C4-2B (cell line): ENCODE measurements around the gene GOLGA8S.
A peak's percentile ranks its signal among the peaks of the same experiment; 100 is the strongest.
"Not testable (repeated sequence)": the region's sequence is repeated elsewhere in the genome, so short reads cannot be mapped to it uniquely, and the experiment has no call there.

Source experiments
- H3K27ac ChIP-seq: fragments of 450-650 bp; 2 replicates; pipeline ENCODE4 v1.5.1; 2017
- CTCF ChIP-seq: fragments of 450-650 bp; conservative IDR thresholded peaks from 2 replicates; pipeline ENCODE4 v1.5.1; 2017; ENCODE audit warnings: mild to moderate bottlenecking
- ZFX ChIP-seq: fragments of 450-650 bp; IDR thresholded peaks from 2 replicates; pipeline ENCODE4 v1.6.1; 2017

Gene GOLGA8S

GRCh38 chr15:23384371-23384770 is 29.8 kb downstream of the GOLGA8S start:
- no peak overlapping the region for H3K27ac ChIP-seq
- TF ChIP-seq CTCF (no peak), ZFX (no peak)

GRCh38 chr15:23385886-23386430 is 31.4 kb downstream of the GOLGA8S start:
- H3K27ac ChIP-seq = no peak overlapping the region
- no peak for TF ChIP-seq ZFX
- no peak for TF ChIP-seq CTCF

DNA sequence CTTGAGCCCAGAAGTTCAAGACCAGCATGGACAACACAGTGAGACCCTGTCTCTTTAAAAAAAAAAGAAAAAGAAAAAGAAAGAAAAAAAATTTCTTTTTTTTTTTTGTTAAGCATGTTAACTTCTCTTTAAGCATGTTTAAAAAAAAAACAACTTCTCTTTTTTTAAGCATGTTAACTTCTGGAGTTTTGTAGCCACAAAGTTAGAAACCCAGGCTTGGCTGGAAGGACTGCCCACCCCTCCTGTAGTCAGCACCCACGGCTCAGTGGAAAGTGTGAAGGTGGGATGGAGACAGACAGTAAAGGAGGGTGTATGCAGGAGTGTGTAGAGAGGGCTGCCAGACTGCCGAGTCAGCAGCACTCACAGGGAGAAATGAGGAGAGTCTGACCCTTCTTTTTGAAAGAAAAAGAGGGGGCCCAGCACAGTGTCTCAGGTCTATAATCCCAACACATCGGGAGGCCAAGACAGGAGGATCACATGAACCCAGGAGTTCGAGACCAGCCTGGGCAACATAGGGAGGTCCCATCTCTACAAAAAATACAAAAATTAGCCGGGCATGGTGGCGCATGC is 33.2 kb downstream of the GOLGA8S start:
- TF ChIP-seq ZFX (no peak), CTCF (no peak)
- H3K27ac ChIP-seq = no peak overlapping the region

- no peak overlapping the region for H3K27ac ChIP-seq
- no peak for TF ChIP-seq ZFX
- TF ChIP-seq CTCF = no peak
Measured at GRCh38 chr15:23395030-23395692, 40.6 kb downstream of the GOLGA8S start.

DNA sequence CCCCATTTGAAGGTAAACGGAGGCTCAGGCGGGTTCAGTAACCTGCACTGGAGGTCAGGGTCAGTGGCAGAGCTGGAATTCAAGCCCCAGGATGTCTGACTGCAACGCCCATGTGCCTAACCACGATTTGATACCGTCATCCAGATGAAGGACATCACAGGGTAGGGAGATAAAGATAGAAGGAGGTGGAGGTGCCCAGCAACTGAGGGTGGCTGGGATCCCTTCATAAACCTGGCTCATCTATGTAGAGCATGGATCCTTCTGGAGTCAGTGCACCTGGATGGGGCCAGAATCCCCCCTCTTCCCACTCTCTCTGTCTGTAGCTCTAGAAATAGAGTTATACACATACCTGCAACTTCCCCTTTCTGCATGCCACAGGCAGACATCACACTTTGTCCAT is 41.3 kb downstream of the GOLGA8S start:
- TF ChIP-seq ZFX (no peak), CTCF (no peak)
- no peak overlapping the region for H3K27ac ChIP-seq

DNA sequence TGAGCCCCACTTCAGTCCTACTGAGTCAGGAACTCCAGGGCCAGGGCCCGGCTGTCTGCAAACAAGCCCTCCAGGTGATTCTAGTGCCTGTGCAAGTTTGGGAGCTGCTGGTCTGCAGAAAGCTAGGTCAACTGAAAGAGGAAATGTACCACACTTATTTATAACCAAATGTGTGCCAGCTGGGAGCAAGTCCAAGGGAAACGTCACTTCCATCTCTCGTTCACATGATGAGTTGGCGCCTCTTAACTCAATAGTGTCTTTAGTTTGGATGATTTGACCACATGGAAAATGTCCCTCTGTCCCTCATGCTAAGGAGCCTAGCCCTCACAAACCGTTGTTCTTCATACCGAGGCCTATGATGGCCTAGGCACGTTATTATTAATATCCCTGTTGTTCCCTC is 43.2 kb downstream of the GOLGA8S start:
- TF ChIP-seq ZFX = no peak
- no peak for TF ChIP-seq CTCF
- peak overlapping the region; percentile 42 for H3K27ac ChIP-seq

DNA sequence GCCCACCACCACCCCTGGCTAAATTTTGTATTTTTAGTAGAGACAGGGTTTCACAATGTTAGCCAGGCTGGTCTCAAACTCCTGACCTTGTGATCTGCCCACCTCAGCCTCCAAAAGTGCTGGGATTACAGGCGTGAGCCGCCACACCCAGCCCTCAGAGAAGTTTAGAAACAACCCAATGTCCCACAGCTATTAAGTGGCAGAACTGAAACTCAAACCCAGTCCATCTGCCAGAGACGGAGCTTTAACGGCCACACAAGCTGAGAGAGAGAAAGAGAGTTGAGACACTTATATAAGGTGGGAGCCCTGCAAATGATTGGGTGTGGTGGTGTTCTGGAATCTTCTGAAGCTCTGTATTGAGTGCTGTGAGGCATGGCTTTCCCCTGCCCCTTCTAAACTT is 43.8 kb downstream of the GOLGA8S start:
- H3K27ac ChIP-seq = peak overlapping the region; percentile 42

DNA sequence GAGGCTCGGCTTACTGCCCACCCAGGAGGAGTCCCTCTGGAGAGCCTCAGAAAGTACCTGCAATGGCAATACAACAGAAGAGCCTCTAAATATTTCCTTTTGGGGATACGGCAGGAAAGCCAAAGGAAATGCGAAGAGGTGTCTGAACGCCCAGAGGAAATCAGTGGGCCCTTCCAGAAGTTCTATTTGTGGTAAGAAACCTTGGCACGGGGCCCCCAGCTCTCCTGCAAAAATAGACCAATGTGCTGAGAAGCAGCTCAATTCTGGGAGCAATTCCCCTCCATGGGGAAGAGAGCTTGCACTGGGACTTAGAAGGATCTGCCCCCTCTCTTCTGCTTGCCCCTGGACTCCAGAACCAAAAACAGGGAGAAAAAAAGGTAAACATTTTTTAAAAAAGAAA is 44.7 kb downstream of the GOLGA8S start:
- not testable (repeated sequence) for H3K27ac ChIP-seq
